Left renal cortex interstitium (tissue), 4 donors: ENCODE results near the gene F7. TPM values are rescaled to one million over a fixed set of nuclear protein-coding genes. Genes with fewer than 3 reads are reported as not detected.
"Not testable (repeated sequence)": the region's sequence is repeated elsewhere in the genome, so short reads cannot be mapped to it uniquely, and the experiment has no call there.

ENCODE experiments used
- DNase-seq, 4 donors: peaks; one replicate each; pipeline ENCODE4 v3.0.0-alpha.2; 2013; ENCODE audit warnings: low read depth in 4 of 4, low spot score in 2 of 4, missing footprints in 1 of 4
- polyA plus RNA-seq, 4 donors: library from polyadenylated mRNA; unstranded; fragments of 120-200 nt; gene quantifications; one replicate each; pipeline ENCODE4 v1.2.1, GENCODE V29; 2013; ENCODE audit not compliant: insufficient read length in 4 of 4

F7 gene
- polyA plus RNA-seq, 4 donors = 1.8 to 4.3 (median 4.1) TPM

DNA sequence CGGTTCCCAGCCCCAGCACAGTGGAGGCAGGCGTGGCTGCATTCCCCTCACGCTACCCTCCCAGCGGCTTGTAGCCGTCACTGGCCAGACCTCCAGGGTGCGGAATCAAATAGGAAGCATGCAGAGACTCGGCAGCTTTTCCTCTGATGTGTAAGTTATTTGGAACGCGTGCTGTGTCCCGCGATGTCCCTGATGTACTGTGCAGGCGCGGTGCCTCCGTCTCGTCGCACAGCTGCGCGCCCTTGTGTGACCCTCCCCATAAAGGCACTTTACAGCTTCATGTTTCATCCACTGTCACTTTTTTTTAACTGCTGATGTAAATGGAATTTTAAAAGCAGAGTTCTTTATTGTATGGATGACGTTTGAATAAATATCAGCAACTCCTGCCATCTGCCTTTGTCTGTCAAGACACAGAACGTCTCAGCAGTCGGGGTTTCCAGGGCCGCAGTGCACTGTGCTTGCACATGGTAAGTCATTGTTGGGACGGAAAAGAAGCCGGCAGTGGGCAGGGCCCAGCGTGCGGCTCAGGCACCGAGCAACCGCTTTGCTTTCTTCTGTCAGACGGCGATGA is 7.3 kb upstream of the F7 start:
- no peak for DNase-seq

DNA sequence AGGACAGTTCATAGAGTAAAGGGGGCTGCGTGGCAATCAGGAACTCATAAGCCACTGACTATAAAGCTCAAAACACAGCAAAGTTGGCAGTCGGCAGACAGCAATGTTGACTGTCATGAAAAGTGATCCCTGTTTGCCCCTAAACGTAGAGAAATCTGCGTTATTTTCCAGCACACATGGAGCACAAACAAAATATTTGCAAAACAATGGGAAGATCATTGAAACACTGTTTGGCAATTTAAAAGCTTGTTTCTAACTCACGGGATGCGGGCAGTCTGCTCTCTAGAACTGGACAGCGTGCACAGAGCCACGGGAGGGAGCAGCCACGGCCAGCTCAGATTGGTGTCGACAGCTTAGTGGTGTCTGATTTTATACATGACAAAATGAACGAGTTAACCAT is 6.4 kb upstream of the F7 start:
- no peak for DNase-seq

DNA sequence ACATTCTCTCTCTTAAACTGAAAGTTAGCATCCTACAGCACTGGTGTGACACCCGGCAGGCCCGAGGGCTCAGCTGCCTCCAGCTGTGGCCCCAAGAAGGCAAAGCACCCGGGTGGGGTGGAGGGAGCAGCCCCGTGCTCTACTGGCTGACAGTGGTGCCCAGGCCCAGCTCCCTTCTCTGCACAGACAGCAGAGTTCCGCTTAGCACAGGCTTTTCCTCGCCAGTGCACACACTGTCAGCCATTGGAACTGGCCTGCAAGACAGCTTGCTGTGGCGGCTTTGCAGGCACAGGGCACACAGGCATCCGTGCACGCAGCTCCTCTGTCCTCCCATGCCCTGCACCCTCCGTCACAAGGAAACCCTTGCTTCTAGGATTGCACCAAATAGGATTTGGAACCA is 3.3 kb upstream of the F7 start:
- DNase-seq = not testable (repeated sequence)

DNA sequence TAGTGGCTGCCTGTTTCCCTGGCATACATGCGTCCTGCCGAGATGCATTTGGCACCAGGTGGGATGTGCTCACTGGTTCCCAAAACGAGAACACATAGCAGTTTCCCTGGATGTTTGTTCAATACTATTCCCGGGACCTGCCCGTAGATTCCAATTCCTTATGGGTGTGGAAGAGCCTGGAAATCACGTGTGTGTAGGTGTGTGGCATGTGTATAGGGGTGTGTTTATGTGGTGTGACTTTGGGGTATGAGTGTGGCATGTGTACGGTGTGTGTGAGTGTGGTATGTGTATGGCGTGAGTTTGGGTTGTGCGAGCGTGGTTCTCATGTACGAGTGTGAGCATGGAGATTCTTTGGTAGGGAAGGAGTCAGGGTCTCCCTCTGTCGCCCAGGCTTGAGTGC is 2.9 kb upstream of the F7 start:
- DNase-seq = no peak

DNA sequence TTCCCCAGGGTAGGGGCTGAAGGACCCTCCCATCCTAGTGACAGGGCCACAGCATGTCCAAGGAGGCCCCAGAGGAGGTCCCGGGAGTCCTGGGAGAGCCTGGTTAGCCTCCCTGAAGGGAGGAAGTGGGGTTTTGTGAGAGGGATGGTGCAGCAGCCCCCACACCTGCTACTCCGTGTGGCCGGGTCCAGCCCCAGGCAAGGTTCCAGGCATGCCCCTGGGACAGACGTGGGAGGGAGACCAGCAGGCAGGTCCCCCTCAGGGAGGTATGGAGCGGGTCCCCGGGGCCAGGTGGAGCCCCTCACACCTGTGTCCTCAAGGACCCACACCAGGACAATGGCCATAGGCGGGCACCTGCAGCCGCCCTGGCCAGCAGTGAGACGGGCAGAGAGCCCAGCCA is 1.9 kb upstream of the F7 start:
- no peak for DNase-seq

DNA sequence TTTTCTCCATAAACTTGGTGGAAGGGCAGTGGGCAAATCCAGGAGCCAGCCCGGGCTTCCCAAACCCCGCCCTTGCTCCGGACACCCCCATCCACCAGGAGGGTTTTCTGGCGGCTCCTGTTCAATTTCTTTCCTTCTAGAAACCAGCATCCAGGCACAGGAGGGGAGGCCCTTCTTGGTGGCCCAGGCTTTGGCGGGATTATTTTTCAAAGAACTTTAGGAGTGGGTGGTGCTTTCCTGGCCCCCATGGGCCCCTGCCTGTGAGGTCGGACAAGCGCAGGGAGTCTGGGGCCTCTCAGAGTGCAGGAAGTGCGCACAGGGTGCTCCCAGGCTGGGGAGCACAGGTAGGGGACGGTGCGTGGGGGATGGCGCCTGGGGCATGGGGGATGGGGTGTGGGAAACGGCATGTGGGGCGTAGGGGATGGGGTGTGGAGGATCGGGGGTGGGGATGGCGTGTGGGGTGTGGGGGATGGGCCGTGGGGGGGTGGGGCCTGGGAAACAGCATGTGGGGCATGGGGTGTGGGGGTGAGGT is 396 bp downstream of the F7 start:
- no peak for DNase-seq

DNA sequence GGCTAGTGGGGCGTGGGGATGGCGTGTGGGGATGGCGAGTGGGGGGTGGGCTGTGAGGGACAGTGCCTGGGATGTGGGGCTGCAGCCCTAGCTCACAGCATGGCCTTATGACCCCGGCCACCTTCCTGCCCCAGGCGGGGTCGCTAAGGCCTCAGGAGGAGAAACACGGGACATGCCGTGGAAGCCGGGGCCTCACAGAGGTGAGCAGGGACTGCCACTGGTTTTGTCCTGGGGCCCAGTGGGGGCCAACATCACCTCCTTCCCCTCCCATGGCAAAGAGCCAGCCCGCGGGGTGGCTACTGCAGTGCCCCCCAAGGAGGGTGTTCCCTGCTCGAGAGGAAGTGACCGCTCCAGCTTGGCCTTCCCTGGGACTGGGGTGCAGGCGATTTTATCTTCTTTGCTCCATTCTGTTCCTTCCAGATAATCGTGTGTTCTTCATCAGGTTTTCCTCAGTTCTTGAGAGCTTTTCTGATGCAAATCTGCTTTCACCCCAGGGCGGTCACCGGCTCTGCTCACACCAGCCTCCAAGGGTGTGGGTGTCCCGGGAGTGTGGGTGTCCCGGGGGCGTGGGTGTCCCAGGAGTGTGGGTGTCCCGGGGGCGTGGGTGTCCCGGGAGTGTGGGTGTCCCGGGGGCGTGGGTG is 1.2 kb downstream of the F7 start:
- DNase-seq = no peak

DNA sequence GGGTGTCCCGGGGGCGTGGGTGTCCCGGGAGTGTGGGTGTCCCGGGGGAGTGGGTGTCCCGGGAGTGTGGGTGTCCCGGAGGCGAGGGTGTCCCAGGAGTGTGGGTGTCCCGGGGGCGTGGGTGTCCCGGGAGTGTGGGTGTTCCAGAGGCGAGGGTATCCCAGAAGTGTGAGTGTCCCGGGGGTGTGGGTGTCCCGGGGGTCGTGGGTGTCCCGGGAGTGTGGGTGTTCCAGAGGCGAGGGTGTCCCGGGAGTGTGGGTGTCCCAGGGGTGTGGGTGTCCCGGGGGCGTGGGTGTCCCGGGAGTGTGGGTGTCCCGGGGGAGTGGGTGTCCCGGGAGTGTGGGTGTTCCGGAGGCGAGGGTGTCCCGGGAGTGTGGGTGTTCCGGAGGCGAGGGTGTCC is 2.9 kb downstream of the F7 start:
- not testable (repeated sequence) for DNase-seq

DNA sequence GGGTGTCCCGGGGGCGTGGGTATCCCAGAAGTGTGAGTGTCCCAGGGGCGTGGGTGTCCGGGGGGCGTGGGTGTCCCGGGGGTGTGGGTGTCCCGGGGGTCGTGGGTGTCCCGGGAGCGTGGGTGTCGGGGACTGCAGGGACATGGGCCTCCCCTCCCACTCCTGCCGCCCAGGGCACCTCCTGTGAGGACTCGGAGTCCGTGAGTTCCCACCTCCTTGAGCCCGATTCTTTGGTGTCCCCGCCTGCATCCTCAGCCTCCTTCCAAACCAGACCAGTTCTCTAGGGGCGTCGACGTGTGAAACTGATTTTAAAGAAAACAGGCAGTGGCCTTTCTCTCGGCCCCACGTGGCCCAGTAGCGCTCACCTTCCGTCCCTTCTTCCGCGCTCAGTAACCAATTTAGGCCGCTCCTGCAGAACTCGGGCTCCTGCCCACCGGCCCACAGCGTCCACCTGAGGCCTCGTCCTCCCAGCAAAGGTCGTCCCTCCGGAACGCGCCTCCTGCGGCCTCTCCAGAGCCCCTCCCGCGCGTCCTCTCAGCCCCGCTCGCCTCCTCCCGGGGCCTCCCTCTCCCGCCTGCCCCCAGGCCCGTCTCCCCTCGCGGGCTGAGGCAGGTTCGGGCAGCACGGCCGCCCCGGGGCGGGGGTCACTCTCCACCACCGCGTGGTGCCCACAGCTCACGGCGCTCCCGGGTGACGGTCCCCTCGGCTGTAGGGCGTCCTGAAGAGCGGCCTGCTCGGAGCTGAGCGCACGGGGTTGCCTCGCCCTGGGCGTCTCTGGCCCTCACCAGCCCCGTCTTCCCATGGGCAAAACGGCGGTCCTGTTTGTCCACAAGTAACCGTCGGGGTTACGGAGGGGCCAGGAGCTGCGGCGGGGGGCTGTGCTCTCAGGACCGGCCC is 3.8 kb downstream of the F7 start:
- DNase-seq = no peak

DNA sequence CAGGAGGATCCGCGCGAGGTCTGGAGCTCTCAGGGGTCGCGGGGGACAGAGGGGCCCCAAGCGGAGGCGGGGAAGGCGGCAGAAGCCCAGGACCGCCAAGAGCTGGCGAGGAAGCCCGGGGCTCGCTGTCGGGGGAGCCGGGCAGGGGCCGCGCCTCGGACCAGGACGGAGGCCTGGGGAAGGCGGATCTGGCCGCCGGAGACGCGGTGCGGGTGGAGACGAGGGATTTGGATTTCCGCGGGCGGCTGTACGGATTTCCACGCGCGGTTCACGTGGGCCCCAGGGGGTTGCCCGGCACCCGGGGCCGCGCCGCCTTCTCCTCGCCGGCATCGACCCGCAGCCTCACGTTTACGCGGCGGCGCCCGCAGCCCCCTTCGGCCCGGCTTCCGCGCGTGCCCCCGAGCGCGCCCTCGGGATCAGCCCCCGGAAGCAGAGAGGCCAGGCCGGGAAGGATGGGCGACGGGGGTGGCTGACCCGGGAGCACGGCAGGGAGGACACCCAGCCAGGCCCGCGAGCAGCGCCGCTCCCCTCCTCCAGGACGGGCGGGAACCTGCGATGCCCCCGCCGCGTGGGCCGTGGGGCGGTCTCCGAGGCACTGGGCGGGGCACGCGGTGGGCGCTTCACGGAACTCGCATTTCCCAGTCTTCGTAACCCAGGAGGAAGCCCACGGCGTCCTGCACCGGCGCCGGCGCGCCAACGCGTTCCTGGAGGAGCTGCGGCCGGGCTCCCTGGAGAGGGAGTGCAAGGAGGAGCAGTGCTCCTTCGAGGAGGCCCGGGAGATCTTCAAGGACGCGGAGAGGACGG is 4.7 kb downstream of the F7 start:
- no peak for DNase-seq

DNA sequence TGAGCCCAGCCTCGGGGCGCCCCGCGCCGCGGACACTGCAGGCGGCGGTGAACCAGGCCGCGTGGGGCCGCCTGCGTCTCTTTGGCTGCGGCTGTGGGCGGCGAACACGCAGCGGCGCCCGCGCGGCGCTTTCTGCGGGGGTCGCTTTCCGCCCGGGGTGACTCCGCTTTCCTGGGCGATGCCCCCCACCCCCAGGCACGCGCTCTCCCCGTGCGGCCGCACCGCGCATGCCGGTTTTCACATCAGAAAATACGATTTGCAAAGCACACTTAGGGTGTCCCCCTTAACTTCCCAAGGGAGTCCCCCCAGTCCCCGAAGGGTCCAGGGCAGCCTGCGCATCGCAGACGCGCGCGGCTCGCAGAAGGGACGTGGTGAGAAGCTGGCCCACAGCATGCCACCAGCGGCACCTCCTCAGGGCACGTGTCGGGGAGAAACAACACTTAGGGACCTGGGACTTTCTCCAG is 5.3 kb downstream of the F7 start:
- no peak for DNase-seq

DNA sequence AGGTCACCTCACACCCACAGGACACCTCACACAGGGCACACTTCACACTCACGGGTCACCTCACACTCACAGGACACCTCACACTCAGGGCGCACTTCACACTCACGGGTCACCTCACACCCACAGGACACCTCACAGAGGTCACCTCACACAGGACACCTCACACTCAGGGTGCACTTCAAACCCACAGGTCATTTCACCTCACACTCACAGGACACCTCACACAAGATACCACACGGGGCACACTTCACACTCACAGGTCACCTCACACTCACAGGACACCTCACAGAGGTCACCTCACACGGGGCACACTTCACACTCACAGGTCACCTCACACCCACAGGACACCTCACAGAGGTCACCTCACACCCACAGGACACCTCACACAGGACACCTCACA is 6.2 kb downstream of the F7 start:
- DNase-seq = not testable (repeated sequence)

DNA sequence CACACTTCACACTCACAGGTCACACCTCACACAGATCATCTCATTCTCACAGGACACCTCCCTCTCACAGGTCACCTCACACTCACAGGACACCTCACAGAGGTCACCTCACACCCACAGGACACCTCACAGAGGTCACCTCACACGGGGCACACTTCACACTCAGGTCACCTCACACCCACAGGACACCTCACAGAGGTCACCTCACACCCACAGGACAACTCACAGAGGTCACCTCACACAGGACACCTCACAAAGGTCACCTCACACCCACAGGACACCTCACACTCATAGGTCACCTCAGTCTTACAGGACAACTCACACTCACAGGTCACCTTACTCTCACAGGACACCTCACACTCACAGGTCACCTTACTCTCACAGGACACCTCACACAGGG is 6.9 kb downstream of the F7 start:
- not testable (repeated sequence) for DNase-seq

DNA sequence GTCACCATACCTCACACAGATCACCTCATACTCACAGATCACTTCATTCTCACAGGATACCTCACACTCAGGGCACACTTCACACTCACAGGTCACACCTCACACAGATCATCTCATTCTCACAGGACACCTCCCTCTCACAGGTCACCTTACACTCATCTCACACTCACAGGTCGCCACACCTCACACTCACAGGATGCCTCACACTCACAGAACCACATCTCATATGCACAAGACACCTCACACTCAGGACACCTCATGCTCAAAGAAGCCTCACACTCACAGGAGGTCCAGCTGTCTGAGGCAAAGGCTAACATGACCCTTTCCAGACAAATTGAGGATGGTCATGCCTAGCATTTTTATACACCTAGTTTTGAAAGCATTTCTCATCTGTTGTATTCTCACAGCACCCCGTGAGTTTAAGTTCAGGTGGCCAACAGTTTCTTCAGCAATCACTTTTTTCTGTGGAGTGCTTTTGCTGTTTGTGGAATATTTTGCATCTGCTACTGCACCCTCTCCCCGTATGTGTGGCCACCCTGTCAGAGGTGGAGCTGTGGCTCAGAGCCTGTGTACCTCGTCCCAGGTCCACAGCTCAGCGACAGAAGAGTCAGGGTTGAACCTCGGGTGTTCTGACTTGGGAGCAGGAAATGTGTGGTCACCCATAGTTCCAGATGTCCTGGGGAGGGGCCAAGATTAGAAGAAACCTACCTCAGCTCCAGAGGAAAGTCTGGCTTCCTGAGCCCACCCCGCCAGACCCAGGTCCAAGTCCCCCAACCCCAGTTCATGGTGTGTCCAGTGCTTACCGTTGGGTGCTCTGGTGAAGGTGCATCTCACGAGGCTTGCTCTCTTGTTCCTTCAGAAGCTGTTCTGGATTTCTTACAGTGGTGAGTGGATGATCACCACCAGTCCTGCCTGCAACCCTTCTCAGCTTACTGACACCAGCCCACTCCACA is 7.6 kb downstream of the F7 start:
- no peak for DNase-seq

DNA sequence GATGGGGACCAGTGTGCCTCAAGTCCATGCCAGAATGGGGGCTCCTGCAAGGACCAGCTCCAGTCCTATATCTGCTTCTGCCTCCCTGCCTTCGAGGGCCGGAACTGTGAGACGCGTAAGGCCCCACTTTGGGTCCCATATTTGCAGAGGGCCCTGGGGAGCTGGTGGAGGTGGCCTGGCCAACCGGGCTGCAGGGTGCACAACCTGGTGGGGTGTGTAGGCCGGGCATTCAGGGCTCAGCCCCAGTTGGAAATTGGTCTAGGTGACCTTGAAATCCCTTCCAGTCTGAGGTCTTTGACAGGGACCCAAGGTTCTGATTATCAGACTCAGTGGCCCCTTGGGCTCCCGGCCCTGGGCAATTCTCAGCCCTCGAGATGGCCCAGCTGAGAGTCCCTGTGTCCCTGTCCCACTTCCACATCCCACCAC is 8.3 kb downstream of the F7 start:
- no peak for DNase-seq

DNA sequence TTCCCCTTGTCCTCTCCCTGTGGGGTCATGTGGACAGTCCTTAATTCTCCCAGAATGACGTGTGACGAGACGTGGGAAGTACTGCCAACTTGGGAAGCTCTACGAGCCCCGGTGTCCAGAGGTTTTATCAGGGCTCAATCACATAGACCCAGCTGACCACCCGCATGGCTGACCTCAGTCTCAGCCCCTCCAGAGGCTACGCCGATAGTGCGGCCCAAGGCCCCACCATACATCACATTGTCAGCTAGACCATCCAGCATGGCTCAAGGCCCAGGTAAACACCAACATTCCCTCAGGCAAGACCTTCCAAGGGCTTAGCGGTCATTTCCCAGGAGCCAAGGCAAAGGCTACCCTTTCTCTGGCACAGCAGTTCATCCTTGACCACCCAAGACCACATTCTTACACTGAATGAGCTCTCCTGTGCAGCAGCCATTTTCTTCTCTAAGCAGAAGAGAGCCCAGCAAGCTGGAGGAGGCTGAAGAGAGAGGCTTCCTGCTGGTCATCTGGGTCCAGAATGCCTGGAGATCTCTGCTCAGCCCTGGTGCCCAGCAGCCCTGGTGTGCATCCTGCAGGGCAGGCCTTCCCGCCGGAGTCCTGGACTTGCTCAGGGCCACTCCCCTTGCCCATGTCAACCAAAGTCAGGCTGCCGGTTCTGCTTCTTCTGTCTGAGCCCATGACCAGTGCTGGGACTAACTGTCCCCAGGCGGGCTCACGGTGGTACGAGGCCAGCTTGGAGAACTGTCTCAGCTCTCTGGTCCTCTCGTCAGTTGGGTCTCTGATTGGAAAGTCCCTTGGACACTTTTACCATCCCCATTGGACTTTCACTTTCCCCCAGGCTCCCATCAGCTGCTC is 9.1 kb downstream of the F7 start:
- DNase-seq = no peak

DNA sequence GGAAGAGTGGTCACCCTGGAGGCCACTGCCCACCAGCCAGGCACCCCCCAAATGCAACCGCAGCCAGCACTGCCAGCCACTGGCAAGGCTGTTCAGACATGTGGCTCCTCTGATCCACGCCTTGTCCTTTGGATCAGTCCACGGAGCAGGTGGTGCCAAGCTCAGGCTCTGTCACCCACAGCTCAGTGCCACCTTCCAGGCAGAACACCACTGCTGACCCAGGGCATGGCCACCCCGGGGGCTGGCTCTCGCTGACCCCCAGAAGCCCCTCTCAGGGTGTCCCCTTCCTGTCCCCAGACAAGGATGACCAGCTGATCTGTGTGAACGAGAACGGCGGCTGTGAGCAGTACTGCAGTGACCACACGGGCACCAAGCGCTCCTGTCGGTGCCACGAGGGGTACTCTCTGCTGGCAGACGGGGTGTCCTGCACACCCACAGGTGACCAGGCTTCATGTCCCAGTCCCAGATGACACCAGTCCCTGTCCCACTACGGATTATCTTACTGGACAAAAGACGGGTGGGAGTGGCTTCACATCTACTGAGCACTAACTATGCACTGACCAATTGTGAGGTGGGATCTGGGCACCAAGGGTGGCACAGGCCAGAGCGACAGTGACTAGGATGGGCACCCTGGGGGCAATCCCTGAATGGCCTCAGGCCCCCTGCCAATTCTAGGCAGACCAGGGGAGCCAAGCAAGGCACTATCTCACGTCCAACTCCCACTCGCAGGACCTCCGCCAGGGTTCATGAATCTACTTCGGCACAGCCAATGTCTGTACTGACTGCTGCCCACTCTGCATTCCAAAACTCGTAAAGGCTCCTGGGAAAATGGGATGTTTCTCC is 10.0 kb downstream of the F7 start:
- no peak for DNase-seq
